Liver (tissue), 9 donors: ENCODE results near the gene FZD4. TPM values are rescaled to one million over a fixed set of nuclear protein-coding genes. Genes with fewer than 3 reads are reported as not detected.

Experiments
- DNase-seq: peaks from one replicate; pipeline ENCODE4 v3.0.0-alpha.2; 2017; ENCODE audit warnings: low spot score
- H3K27ac ChIP-seq, 2 donors: one replicate each; pipeline ENCODE4 v1.7.0; 2013; ENCODE audit warnings: inconsistent platforms in 2 of 2, low read length in 2 of 2, control low read depth in 1 of 2, low read depth in 1 of 2, mild to moderate bottlenecking in 1 of 2
- H3K27me3 ChIP-seq, 4 donors: one replicate each; pipeline versions ENCODE4 v1.6.1 to v1.7.0; 2013; ENCODE audit warnings: low read length in 3 of 4, inconsistent platforms in 1 of 4, mild to moderate bottlenecking in 1 of 4, moderate library complexity in 1 of 4; ENCODE audit not compliant: control insufficient read depth in 4 of 4, insufficient read depth in 4 of 4
- H3K36me3 ChIP-seq, 4 donors: one replicate each; pipeline versions ENCODE4 v1.6.1 to v1.7.0; 2013; ENCODE audit warnings: low read length in 3 of 4, mild to moderate bottlenecking in 3 of 4, low read depth in 1 of 4, moderate library complexity in 1 of 4; ENCODE audit not compliant: control insufficient read depth in 4 of 4, insufficient read depth in 3 of 4
- H3K4me1 ChIP-seq, 4 donors: one replicate each; pipeline versions ENCODE4 v1.6.1 to v1.7.0; 2013; ENCODE audit warnings: low read length in 3 of 4, mild to moderate bottlenecking in 3 of 4, moderate library complexity in 1 of 4; ENCODE audit not compliant: control insufficient read depth in 4 of 4, insufficient read depth in 4 of 4
- H3K4me3 ChIP-seq, 3 donors: one replicate each; pipeline versions ENCODE4 v1.6.1 to v1.7.0; 2013; ENCODE audit warnings: low read length in 3 of 3, control low read depth in 1 of 3, low read depth in 1 of 3, mild to moderate bottlenecking in 1 of 3
- H3K9ac ChIP-seq, 2 donors: one replicate each; pipeline ENCODE4 v1.7.0; 2013; ENCODE audit warnings: low read length in 2 of 2, mild to moderate bottlenecking in 2 of 2, moderate library complexity in 2 of 2, control low read depth in 1 of 2, low read depth in 1 of 2
- H3K9me3 ChIP-seq, 4 donors: one replicate each; pipeline versions ENCODE4 v1.6.1 to v1.7.0; 2013; ENCODE audit warnings: low read length in 3 of 4; ENCODE audit not compliant: control insufficient read depth in 4 of 4
- ATF3 ChIP-seq: IDR thresholded peaks from 2 replicates; pipeline ENCODE4 v1.6.1; 2016; ENCODE audit warnings: antibody characterized with exemption
- CTCF ChIP-seq: fragments of 150-350 bp; IDR thresholded peaks from 2 replicates; pipeline ENCODE4 v1.5.1; 2017; ENCODE audit warnings: improper control_type of control experiment, low read depth, low read length; ENCODE audit not compliant: missing input control
- EGR1 ChIP-seq, 2 donors: IDR thresholded peaks; 2 replicates each; pipeline ENCODE4 v1.6.1; 2016 to 2018; ENCODE audit warnings: antibody characterized with exemption in 2 of 2, low read depth in 2 of 2
- GABPA ChIP-seq, 2 donors: IDR thresholded peaks in 1 of 2; conservative IDR thresholded peaks in 1 of 2; 2 replicates each; pipeline ENCODE4 v1.6.1; 2016; ENCODE audit warnings: antibody characterized with exemption in 2 of 2, mild to moderate bottlenecking in 1 of 2, moderate library complexity in 1 of 2
- JUND ChIP-seq, 2 donors: IDR thresholded peaks; 2 replicates each; pipeline ENCODE4 v1.6.1; 2016; ENCODE audit warnings: antibody characterized with exemption in 2 of 2
- NR2F2 ChIP-seq: IDR thresholded peaks from 2 replicates; pipeline ENCODE4 v1.6.1; 2016; ENCODE audit warnings: antibody characterized with exemption
- REST ChIP-seq: IDR thresholded peaks from 2 replicates; pipeline ENCODE4 v1.6.1; 2016; ENCODE audit warnings: antibody characterized with exemption, mild to moderate bottlenecking
- RXRA ChIP-seq, 2 donors: IDR thresholded peaks; 2 replicates each; pipeline ENCODE4 v1.6.1; 2017 to 2018; ENCODE audit warnings: antibody characterized with exemption in 2 of 2, mild to moderate bottlenecking in 1 of 2
- SP1 ChIP-seq: IDR thresholded peaks from 2 replicates; pipeline ENCODE4 v1.6.1; 2018; ENCODE audit warnings: antibody characterized with exemption, mild to moderate bottlenecking
- ZBTB33 ChIP-seq: IDR thresholded peaks from 2 replicates; pipeline ENCODE4 v1.6.1; 2016; ENCODE audit warnings: antibody characterized with exemption
- WGBS: extraction: QIAGEN DNeasy Blood & Tissue Kit; methylation state at CpG from one replicate; pipeline ENCODE4 v1.1.7; 2013; 5-methylcytosine and 5-hydroxymethylcytosine counted together
- polyA plus RNA-seq, 2 donors: library from polyadenylated mRNA; stranded (reverse) in 1 of 2; unstranded in 1 of 2; fragments of 200-250 nt in 1 of 2; fragments of >200 nt in 1 of 2; fragmentation: Nextera tagmentation in 1 of 2; extraction: Ambion mirVana in 1 of 2; gene quantifications; one replicate each; pipeline versions ENCODE4 v1.2.1 to v1.2.3, GENCODE V29; 2013 to 2015
- total RNA-seq, 2 donors: library from RNA; depleted of rRNA; stranded (reverse); fragments of >200 nt; gene quantifications; one replicate each; pipeline ENCODE4 v1.2.3, GENCODE V29; 2014
- donor health status: healthy.
- donor health status: healthy.
- donor health status: healthy.
- donor health status: healthy.
- donor health status: healthy.

FZD4 gene
- total and polyA plus RNA-seq, 4 donors: 4.9 to 23.7 (median 8.2) TPM

- Histone ChIP-seq H3K9me3 (no peaks in the 10 kb centered on the region), H3K4me3 (no peak overlapping the region), H3K27me3 (no peaks in the 10 kb centered on the region), H3K9ac (peak overlapping the region in 1 of 2 donors; percentile 38), H3K27ac (peak overlapping the region in 1 of 2 donors; percentile 6), H3K4me1 (peaks cover 3 to 30% (median 20%) of the 10 kb centered on the region in 4 donors), H3K36me3 (peaks cover 0 to 8% (median 4%) of the 10 kb centered on the region in 4 donors)
- TF ChIP-seq RXRA (IDR thresholded peaks at IDR 0.05): no peak
- DNase-seq: no peak
- 76% methylated on average over 8 of the region's 8 CpGs for WGBS
Measured at GRCh38 chr11:86952221-86952875, 2.8 kb downstream of the FZD4 start.

- Histone ChIP-seq H3K9me3 (no peaks in the 10 kb centered on the region), H3K27ac (no peak overlapping the region), H3K4me1 (peaks cover 3 to 27% (median 17%) of the 10 kb centered on the region in 4 donors), H3K4me3 (no peak overlapping the region), H3K27me3 (no peaks in the 10 kb centered on the region), H3K9ac (no peak overlapping the region), H3K36me3 (peaks cover 0 to 10% (median 5%) of the 10 kb centered on the region in 4 donors)
- no peak for DNase-seq
- 82% methylated on average over 3 of the region's 3 CpGs for WGBS
- TF ChIP-seq REST: no peak
- peak; percentile 39 for TF ChIP-seq NR2F2
Measured at GRCh38 chr11:86951706-86952105, 3.5 kb downstream of the FZD4 start.

GRCh38 chr11:86950661-86950995, 4.6 kb downstream of the FZD4 start:
- Histone ChIP-seq H3K4me3 (no peak overlapping the region), H3K27me3 (no peaks in the 10 kb centered on the region), H3K36me3 (peaks cover 0 to 13% (median 5%) of the 10 kb centered on the region in 4 donors), H3K9me3 (no peaks in the 10 kb centered on the region), H3K9ac (no peak overlapping the region), H3K27ac (no peak overlapping the region), H3K4me1 (peaks cover 3 to 22% (median 14%) of the 10 kb centered on the region in 4 donors)
- 68% methylated on average over 5 of the region's 5 CpGs for WGBS
- no peak for DNase-seq
- TF ChIP-seq RXRA (IDR thresholded peaks at IDR 0.05) (no peak), SP1 (no peak), NR2F2 (no peak), GABPA (IDR thresholded peaks at IDR 0.05 in 1 of 2, conservative IDR thresholded peaks at IDR 0.05 in 1 of 2) (no peak), ZBTB33 (no peak), ATF3 (no peak), CTCF (no peak), EGR1 (IDR thresholded peaks at IDR 0.05; ENCODE audit: low read depth in 2 of 2) (no peak), JUND (IDR thresholded peaks at IDR 0.05) (no peak)
